Gastroesophageal sphincter (tissue), 3 donors: ENCODE results near the gene ATP2B2.

ENCODE experiments used
- CTCF ChIP-seq, 4 experiments: fragments of 200-600 bp in 2 of 4; fragments of 450-650 bp in 2 of 4; sonication (generic) in 1 of 4; IDR thresholded peaks; one replicate each; pipeline ENCODE4 v1.5.1; 2017 to 2019; ENCODE audit warnings: antibody characterized with exemption in 4 of 4, mild to moderate bottlenecking in 2 of 4, moderate library complexity in 2 of 4
- EP300 ChIP-seq: sonication (generic); formaldehyde crosslinking; IDR thresholded peaks from one replicate; pipeline ENCODE4 v1.6.1; 2017; ENCODE audit warnings: antibody characterized with exemption, mild to moderate bottlenecking

- TF ChIP-seq CTCF (IDR thresholded peaks at IDR 0.05), result no peak
- no peak for TF ChIP-seq EP300
Observed at GRCh38 chr3:10394491-10395025, 110.8 kb downstream of the ATP2B2 start.
